OCI-LY3 (cell line): ENCODE data around the gene SHROOM3.

Source experiments
- CTCF ChIP-seq: fragments of 200-600, 300-600 bp; sonication (generic); IDR thresholded peaks from 2 replicates; pipeline ENCODE4 v1.5.1; 2014; ENCODE audit warnings: antibody characterized with exemption, low read length, low read depth
- EZH2phosphoT487 ChIP-seq: fragments of 200-600 bp; shearing (Covaris generic); IDR thresholded peaks from 2 replicates; pipeline ENCODE4 v1.6.1; 2018; ENCODE audit warnings: antibody characterized with exemption, mixed run types, low read depth

DNA sequence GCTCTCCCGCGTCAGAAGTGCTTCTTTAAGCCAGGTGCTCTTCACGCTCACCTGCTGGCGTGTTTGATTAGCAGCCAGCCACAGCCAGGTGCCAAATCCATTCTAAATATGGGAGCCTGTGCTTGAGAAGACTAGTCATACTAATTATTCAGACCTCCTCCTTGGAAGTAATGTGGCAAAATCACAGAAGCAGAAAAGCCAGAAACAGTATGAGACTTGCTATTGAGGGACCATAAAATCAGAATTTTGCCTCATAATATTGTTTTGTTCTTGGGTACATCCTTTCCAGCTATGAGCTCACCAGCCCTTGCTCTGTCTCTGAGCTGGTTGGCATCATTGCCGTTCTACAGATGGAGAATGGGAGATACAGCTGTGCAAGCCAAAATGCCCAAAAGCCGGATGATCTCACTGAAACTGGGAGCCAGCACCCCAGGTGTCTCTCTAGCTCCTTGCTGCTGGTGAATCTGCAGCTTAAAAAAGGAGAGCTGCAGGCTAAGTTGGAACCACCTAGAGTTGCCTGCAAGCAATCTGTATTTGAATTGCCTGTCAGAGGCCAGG is 205.4 kb downstream of the SHROOM3 start:
- no peak for TF ChIP-seq CTCF
- no peak for TF ChIP-seq EZH2phosphoT487
